Measurements from ENCODE around the gene RABGEF1.
A peak's percentile ranks its signal among the peaks of the same experiment; 100 is the strongest.
"Not testable (repeated sequence)": the region's sequence is repeated elsewhere in the genome, so short reads cannot be mapped to it uniquely, and the experiment has no call there.

Gene RABGEF1

GRCh38 chr7:66844552-66845378 is 104.2 kb downstream of the RABGEF1 start:
- no peaks in the 10 kb centered on the region for H3K36me3 Mint-ChIP-seq (ENCODE audit: low read depth)
- H3K9me3 Mint-ChIP-seq, result no peaks in the 10 kb centered on the region
- H3K27ac Mint-ChIP-seq, result peak overlapping the region; percentile 100
- peaks cover 22% of the 10 kb centered on the region for H3K27me3 Mint-ChIP-seq (ENCODE audit: low read depth, poor library complexity)
- peak; percentile 99 for DNase-seq
- peaks cover 41% of the 10 kb centered on the region for H3K4me1 Mint-ChIP-seq
- H3K4me3 Mint-ChIP-seq, result peak overlapping the region; percentile 93
- TF ChIP-seq, protein P1, sequence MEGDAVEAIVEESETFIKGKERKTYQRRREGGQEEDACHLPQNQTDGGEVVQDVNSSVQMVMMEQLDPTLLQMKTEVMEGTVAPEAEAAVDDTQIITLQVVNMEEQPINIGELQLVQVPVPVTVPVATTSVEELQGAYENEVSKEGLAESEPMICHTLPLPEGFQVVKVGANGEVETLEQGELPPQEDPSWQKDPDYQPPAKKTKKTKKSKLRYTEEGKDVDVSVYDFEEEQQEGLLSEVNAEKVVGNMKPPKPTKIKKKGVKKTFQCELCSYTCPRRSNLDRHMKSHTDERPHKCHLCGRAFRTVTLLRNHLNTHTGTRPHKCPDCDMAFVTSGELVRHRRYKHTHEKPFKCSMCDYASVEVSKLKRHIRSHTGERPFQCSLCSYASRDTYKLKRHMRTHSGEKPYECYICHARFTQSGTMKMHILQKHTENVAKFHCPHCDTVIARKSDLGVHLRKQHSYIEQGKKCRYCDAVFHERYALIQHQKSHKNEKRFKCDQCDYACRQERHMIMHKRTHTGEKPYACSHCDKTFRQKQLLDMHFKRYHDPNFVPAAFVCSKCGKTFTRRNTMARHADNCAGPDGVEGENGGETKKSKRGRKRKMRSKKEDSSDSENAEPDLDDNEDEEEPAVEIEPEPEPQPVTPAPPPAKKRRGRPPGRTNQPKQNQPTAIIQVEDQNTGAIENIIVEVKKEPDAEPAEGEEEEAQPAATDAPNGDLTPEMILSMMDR (IDR thresholded peaks at IDR 0.05), result no peak

GRCh38 chr7:66845379-66846095 is 105.0 kb downstream of the RABGEF1 start:
- H3K4me1 Mint-ChIP-seq, result peaks cover 41% of the 10 kb centered on the region
- H3K27ac Mint-ChIP-seq, result peak overlapping the region; percentile 100
- H3K36me3 Mint-ChIP-seq (ENCODE audit: low read depth), result no peaks in the 10 kb centered on the region
- no peak for DNase-seq
- peak overlapping the region; percentile 93 for H3K4me3 Mint-ChIP-seq
- peaks cover 20% of the 10 kb centered on the region for H3K27me3 Mint-ChIP-seq (ENCODE audit: low read depth, poor library complexity)
- H3K9me3 Mint-ChIP-seq, result no peaks in the 10 kb centered on the region
- TF ChIP-seq, protein P1 (IDR thresholded peaks at IDR 0.05), result no peak

DNA sequence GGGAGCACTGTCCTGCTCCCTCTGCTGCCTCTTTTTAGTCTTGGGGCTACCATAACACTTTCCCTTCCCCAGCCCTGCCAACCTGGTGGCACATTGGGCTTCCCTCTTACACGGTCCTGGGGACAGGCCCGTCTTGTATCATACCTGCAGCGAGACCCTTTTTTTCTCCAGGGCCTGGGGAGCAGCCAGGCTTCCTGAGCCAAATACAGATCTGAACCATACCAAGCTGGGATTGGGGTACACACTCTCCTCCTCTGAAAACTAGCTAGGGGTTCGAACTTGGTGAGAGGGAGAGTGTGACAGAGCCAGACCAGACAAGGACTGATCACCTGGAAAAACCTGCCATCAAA is 105.5 kb downstream of the RABGEF1 start:
- H3K27ac Mint-ChIP-seq, result peak overlapping the region; percentile 100
- peaks cover 17% of the 10 kb centered on the region for H3K27me3 Mint-ChIP-seq (ENCODE audit: low read depth, poor library complexity)
- H3K36me3 Mint-ChIP-seq (ENCODE audit: low read depth); DNase-seq; H3K9me3 Mint-ChIP-seq: not testable (repeated sequence)
- H3K4me3 Mint-ChIP-seq, result peak overlapping the region; percentile 93
- peaks cover 41% of the 10 kb centered on the region for H3K4me1 Mint-ChIP-seq

GRCh38 chr7:66847523-66847855 is 107.0 kb downstream of the RABGEF1 start:
- H3K36me3 Mint-ChIP-seq (ENCODE audit: low read depth); H3K4me3 Mint-ChIP-seq; H3K9me3 Mint-ChIP-seq; DNase-seq: not testable (repeated sequence)
- H3K27me3 Mint-ChIP-seq (ENCODE audit: low read depth, poor library complexity), result peaks cover 14% of the 10 kb centered on the region
- peak overlapping the region; percentile 71 for H3K27ac Mint-ChIP-seq
- H3K4me1 Mint-ChIP-seq, result peaks cover 41% of the 10 kb centered on the region

- Mint-ChIP-seq H3K9me3 (no peaks in the 10 kb centered on the region), H3K36me3 (ENCODE audit: low read depth) (no peaks in the 10 kb centered on the region), H3K4me3 (no peak overlapping the region), H3K4me1 (peaks cover 39% of the 10 kb centered on the region), H3K27me3 (ENCODE audit: low read depth, poor library complexity) (peaks cover 11% of the 10 kb centered on the region), H3K27ac (peak overlapping the region; percentile 13)
- no peak for DNase-seq
- TF ChIP-seq, protein P1 (IDR thresholded peaks at IDR 0.05), result no peak
Observed at GRCh38 chr7:66847879-66848790, 107.6 kb downstream of the RABGEF1 start.

- no peaks in the 10 kb centered on the region for H3K27me3 Mint-ChIP-seq (ENCODE audit: low read depth, poor library complexity)
- TF ChIP-seq, protein P1 (IDR thresholded peaks at IDR 0.05), result no peak
- peaks cover 8% of the 10 kb centered on the region for H3K4me1 Mint-ChIP-seq
- no peak for DNase-seq
- H3K4me3 Mint-ChIP-seq, result no peak overlapping the region
- no peak overlapping the region for H3K27ac Mint-ChIP-seq
- H3K9me3 Mint-ChIP-seq, result no peaks in the 10 kb centered on the region
- peaks cover 27% of the 10 kb centered on the region for H3K36me3 Mint-ChIP-seq (ENCODE audit: low read depth)
Observed at GRCh38 chr7:66859339-66859738, 118.8 kb downstream of the RABGEF1 start.

Measured in nephron progenitor cell (in vitro differentiated cells).